PC-9 (cell line): ENCODE measurements around the gene OR6N1.

Experiments
- CTCF ChIP-seq: fragments of 200-600 bp; sonication (generic); conservative IDR thresholded peaks from 2 replicates; pipeline ENCODE4 v1.6.1; 2017; ENCODE audit warnings: mixed run types, antibody characterized with exemption, mild to moderate bottlenecking, moderate library complexity
- EZH2 ChIP-seq: fragments of 200-600 bp; sonication (generic); IDR thresholded peaks from 2 replicates; pipeline ENCODE4 v1.8.0; 2017; ENCODE audit warnings: antibody characterized with exemption, low read depth

DNA sequence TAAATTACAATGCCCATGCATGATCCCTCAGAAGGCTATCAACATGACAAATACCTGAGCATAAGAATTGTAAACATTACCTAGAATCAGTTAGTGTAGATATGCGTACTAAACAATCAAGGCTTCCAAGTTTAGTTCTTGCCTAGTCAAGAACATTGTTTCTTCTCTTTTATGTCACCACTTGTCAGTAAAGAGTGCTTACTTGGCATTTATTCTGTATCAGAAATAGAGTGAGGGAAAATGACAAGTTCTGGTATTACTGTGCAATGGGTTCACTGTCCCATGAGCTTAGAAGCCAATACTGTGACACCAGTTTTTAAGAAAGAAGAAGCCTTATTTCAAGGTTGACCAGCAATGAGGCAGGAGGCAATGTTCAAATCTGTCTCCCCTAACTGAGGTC, 31.7 kb upstream of the OR6N1 start:
- TF ChIP-seq CTCF (no peak), EZH2 (no peak)
